ENCODE data around the gene ZNF662.

ZNF662 gene

DNA sequence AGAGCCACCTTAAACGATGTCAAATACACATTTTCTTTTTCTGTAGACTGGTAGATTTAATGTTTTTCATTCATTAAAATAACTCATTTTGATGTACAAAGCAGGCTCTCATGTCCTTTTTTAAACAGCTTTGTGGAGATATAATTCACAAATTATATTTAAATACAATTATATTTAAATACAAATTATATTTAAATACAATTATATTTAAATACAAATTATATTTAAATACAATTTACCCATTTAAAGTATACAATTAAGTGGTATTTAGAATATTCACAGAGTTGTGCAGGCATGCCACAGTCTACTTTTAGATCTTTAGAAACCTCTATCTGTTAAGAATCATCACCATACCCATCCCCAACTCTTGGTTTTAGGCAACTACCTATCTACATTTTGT lies 36.8 kb downstream of the ZNF662 start:
- DNase-seq: no peak

DNA sequence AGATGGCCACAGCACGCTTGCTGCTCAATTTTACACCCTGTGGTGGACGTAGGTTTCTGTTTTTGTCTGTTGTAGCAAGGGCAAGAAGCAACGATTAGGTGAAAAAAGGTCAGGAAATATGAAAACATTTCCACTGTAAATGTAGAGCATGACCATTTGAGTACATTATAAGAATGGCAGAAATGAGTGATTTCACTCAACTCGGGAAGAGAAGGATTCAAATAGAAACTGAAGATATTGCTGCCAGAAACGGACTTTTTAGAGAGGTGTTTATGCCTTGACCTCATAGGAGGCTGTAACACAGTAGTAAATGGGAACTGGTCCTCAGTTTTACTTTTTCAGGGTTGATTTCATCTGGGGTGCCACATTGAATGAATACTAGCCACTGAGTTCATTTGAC lies 40.1 kb downstream of the ZNF662 start:
- DNase-seq: no peak

DNA sequence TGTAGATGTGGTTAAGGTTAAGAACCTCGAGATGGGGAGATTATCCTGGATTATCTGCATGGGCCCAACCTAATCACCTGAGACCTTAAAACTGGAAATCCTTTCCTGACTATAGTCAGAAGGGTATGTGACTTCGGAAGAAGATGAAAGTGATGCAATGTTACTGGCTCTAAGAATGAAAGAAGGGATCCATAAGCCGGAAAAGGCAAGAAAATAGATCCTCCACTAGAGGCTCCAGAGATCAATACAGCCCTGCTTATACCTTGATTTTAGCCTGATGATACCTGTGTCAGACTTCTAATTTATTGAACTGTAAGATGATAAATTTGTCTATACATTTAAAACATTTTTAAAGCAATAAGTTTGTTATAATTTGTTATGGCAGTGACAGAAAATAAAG lies 51.6 kb downstream of the ZNF662 start:
- DNase-seq: no peak

DNA sequence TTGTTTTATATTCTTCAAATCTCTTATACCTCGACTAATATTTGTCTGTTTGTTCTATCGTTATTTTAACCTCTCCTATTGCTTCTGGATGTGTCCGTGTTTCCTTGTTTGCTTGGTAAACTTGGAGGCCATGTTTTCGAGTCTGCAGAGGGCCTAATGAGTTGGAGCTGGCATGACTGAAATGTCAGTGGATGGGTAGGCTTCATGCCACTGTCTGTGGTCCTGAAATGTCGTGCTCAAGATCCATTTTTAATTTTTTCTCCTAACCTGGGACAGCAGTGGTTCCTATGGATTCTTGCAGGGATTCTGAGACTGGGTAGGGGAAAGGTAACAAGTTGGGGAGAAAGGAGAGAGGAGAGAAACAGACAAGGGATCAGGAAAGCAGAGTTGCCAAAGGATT lies 54.3 kb downstream of the ZNF662 start:
- DNase-seq: no peak

DNA sequence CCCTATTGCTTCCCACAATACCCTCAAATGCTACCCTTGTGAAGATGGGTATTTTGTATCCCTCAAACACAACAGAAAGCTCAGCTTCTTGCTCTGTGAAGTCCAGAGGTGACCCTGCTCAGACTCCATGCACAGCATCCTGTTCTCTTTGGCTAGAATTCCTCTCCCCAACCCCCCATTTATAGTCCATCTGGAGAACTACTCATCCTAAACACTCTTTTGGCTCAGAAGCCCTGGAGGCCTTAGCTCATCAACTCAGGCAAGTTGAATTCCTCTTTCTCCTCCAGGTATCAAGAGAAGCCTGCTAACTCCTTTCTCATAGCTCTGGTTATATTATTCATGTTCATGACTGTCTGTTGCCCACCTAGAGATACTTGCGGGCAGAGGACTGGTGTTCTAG lies 54.8 kb downstream of the ZNF662 start:
- no peak for DNase-seq

DNA sequence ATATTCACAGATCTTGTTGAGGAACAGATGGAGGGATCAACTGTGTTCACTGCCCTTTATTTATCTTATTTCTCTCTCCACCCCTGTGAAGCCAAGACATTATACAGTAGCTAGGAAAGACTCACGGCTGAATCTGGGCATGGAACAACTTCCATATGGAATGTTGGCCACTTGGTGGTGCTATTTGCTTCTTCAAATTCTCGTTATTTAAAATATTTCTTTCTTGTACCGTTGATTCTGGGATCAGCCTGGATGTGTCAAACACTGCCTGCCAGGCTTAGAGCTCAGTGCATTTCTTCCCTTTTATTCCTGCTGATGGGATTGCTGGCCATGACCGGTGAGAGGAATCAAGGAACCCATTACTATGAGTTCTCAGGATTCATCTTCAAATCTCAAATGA lies 55.7 kb downstream of the ZNF662 start:
- DNase-seq: no peak

DNA sequence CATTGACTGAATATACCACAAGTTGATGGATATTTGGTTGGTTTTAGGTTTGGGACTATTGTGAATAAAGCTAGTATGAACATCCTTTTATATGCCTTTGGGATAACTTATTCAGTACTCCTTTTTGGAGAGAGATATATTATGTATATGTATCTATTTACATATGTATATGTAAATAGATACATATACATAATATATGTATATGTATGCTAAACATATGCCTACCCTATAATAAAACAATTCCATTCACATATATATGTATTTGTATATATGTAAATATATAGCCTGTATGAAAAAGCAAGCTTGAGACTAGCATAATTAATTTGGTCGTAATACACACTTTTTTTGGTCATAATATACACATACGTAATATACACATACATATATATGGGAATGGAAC lies 57.3 kb downstream of the ZNF662 start:
- DNase-seq: no peak

DNA sequence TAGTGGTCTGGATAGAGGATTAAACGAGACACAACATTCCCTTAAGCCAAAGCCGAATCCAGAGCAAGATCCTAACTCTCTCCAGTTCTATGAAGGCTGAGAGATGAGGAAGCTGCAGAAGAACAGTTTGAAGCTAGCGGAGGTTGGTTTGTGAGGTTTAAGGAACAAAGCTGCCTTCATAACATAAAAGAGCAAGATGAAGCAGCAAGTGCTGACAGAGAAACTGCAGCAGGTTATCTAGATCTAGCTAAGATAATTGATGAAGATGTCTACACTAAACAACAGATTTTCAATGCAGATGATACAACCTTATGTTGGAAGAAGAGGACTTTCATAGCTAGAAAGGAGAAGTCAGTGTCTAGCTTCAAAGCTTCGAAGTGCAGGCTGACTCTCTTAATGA lies 58.3 kb downstream of the ZNF662 start:
- no peak for DNase-seq
